Measurements from ENCODE around the gene OR2G2. TPM values are rescaled to one million over a fixed set of nuclear protein-coding genes. Genes with fewer than 3 reads are reported as not detected.

OR2G2 gene
- total RNA-seq, 1 donor from 2014 or later = not detected

- DNase-seq (ENCODE audit: low spot score) = no peak
- intact Hi-C loops (cut with DNase I) = no loop called here
- ATAC-seq = no peak
These were observed 50.6 kb downstream of the OR2G2 start for GRCh38 chr1:247638781-247639180.

Other genes with a start within 250 kb of the OR2G2 start
- 6.6 TPM for gene NLRP3, start 172.2 kb upstream of the OR2G2 start, total RNA-seq
- gene OR2B11, start 130.3 kb upstream of the OR2G2 start, total RNA-seq = not detected
- gene OR2C3, start 51.9 kb upstream of the OR2G2 start, total RNA-seq = not detected
- gene GCSAML, start 39.2 kb upstream of the OR2G2 start, total RNA-seq = 1.2 TPM
- not detected for gene OR2G3, start 17.2 kb downstream of the OR2G2 start, total RNA-seq
- gene OR13G1, start 91.4 kb downstream of the OR2G2 start, total RNA-seq = not detected
- not detected for gene OR6F1, start 128.3 kb downstream of the OR2G2 start, total RNA-seq
- gene OR14K1, start 150.3 kb downstream of the OR2G2 start, total RNA-seq = not detected
- gene OR14A2, start 159.8 kb downstream of the OR2G2 start, total RNA-seq = not detected
- gene OR1C1, start 172.2 kb downstream of the OR2G2 start, total RNA-seq = not detected
- not detected for gene OR14A16, start 235.8 kb downstream of the OR2G2 start, total RNA-seq

Data from sciatic nerve (tissue), 2 donors.